OCI-LY7 (cell line): ENCODE results near the gene MAGI1.

Source experiments
- CTCF ChIP-seq: fragments of 200-600 bp; sonication (generic); conservative IDR thresholded peaks from 2 replicates; pipeline ENCODE4 v1.5.1; 2014; ENCODE audit warnings: mild to moderate bottlenecking, antibody characterized with exemption, low read length, moderate library complexity, mixed read lengths
- EZH2phosphoT487 ChIP-seq: fragments of 200-600 bp; sonication (generic); IDR thresholded peaks from 2 replicates; pipeline ENCODE4 v1.6.1; 2018; ENCODE audit warnings: low read depth, borderline replicate concordance, mild to moderate bottlenecking, mixed run types, antibody characterized with exemption, low read length, moderate library complexity, mixed read lengths

- TF ChIP-seq CTCF (no peak), EZH2phosphoT487 (no peak)
Measured at GRCh38 chr3:65830948-65831732, 207.6 kb downstream of the MAGI1 start.
